Calu3 (cell line): ENCODE data around the gene SIDT1. TPM values are rescaled to one million over a fixed set of nuclear protein-coding genes. Genes with fewer than 3 reads are reported as not detected.

Experiments used
- Bru-seq: library from RNA; stranded (reverse); fragments of 400-500 nt; gene quantifications from one replicate; lab custom pipeline; 2021; lab: Mats Ljungman, UMichigan
- BruChase-seq, 2 experiments: library from RNA; stranded (reverse); fragments of 400-500 nt; gene quantifications; one replicate each; lab custom pipeline; 2021; lab: Mats Ljungman, UMichigan
- BruUV-seq: library from RNA; stranded (reverse); fragments of 400-500 nt; replicated peaks from 2 replicates; lab custom pipeline; 2021; lab: Mats Ljungman, UMichigan
- CTCF ChIA-PET: fragments of 300-600 bp; sonication (Branson Sonifier 250); formaldehyde crosslinking; loops from one replicate; lab custom pipeline; 2022; ENCODE audit warnings: antibody characterized with exemption; lab: Charles Lee
- DNase-seq: peaks from one replicate; pipeline ENCODE4 v3.0.0; 2022
- H3K27ac Mint-ChIP-seq: one replicate; pipeline ENCODE4 v1.8.0; 2022; ENCODE audit warnings: mixed read lengths; ENCODE audit not compliant: unreplicated experiment
- H3K27me3 Mint-ChIP-seq: one replicate; pipeline ENCODE4 v1.8.0; 2022; ENCODE audit warnings: mixed read lengths; ENCODE audit not compliant: unreplicated experiment
- H3K36me3 Mint-ChIP-seq: one replicate; pipeline ENCODE4 v1.8.0; 2022; ENCODE audit warnings: mild to moderate bottlenecking, moderate library complexity, mixed read lengths; ENCODE audit not compliant: insufficient read depth, unreplicated experiment
- H3K4me1 Mint-ChIP-seq: one replicate; pipeline ENCODE4 v1.8.0; 2022; ENCODE audit warnings: mild to moderate bottlenecking, low read depth, mixed read lengths; ENCODE audit not compliant: unreplicated experiment
- H3K4me3 Mint-ChIP-seq: one replicate; pipeline ENCODE4 v1.8.0; 2022; ENCODE audit warnings: mild to moderate bottlenecking, low read depth, moderate library complexity, mixed read lengths; ENCODE audit not compliant: unreplicated experiment
- H3K9me3 Mint-ChIP-seq: one replicate; pipeline ENCODE4 v1.8.0; 2022; ENCODE audit warnings: low read depth, mixed read lengths; ENCODE audit not compliant: unreplicated experiment
- CTCF ChIP-seq: fragments of 200-600 bp; IDR thresholded peaks from one replicate; pipeline ENCODE4 v1.8.0; 2022; ENCODE audit warnings: antibody characterized with exemption; ENCODE audit not compliant: unreplicated experiment
- intact Hi-C: fragments of 100-400 bp; cut with micrococcal nuclease; formaldehyde crosslinking; loops from one replicate; pipeline ENCODE4 v1.10.0; 2022; ENCODE audit not compliant: unreplicated experiment
- long read RNA-seq: library from polyadenylated mRNA; stranded (forward); transcript quantifications from one replicate; pipeline ENCODE4 v2.0.0, GENCODE V29; 2022
- total RNA-seq: library from RNA; stranded (reverse); gene quantifications from 2 replicates; pipeline ENCODE4 v1.2.3, GENCODE V29; 2022

Gene SIDT1
- total RNA-seq = 0.87 and 1.5 TPM in 2 replicates
- Bru-seq, nascent RNA = percentile 33 among the genes with signal in this experiment
- percentile 20 among the genes with signal in this experiment for BruChase-seq, experiment 1, labeled RNA remaining after a 6-hour chase
- BruChase-seq, experiment 2, labeled RNA remaining after a 2-hour chase = percentile 19 among the genes with signal in this experiment
- long read RNA-seq, partial matches to known transcripts = 1 of 2 reads
- long read RNA-seq, other reads (novel, unspliced or antisense) = 1 of 2 reads

GRCh38 chr3:113531826-113532697 is at the start of gene SIDT1:
TSS of gene SIDT1 (plus strand) at chr3:113532555. CDS start at chr3:113533022, 467 bp downstream.
- Mint-ChIP-seq H3K4me3 (peak within 1 kb of the TSS; percentile 77), H3K27ac (no peak within 1 kb of the TSS), H3K36me3 (peaks cover 15% of the 10 kb centered on the region), H3K4me1 (peaks cover 20% of the 10 kb centered on the region), H3K9me3 (no peaks in the 10 kb centered on the region), H3K27me3 (peaks cover 71% of the 10 kb centered on the region)
- TF ChIP-seq CTCF = no peak
- CTCF ChIA-PET = interaction anchor here (1.2 kb wide), 1 partner anchor 17 kb away, joined by 3 read pairs; the partner anchor contains the start of gene SPICE1
- intact Hi-C loops = no loop called here
- peak; percentile 47 for DNase-seq
- no TSS peak for BruUV-seq

GRCh38 chr3:113485161-113485609 is 47.2 kb upstream of the SIDT1 start:
- no peak for TF ChIP-seq CTCF
- H3K4me1 Mint-ChIP-seq = no peaks in the 10 kb centered on the region
- H3K9me3 Mint-ChIP-seq = peaks cover 4% of the 10 kb centered on the region
- H3K27ac Mint-ChIP-seq = no peak overlapping the region
- no TSS peak for BruUV-seq
- no peak for DNase-seq
- H3K36me3 Mint-ChIP-seq = no peaks in the 10 kb centered on the region
- no peaks in the 10 kb centered on the region for H3K27me3 Mint-ChIP-seq
- CTCF ChIA-PET = no interaction called here
- intact Hi-C loops = no loop called here
- H3K4me3 Mint-ChIP-seq = no peak overlapping the region

GRCh38 chr3:113495035-113495434 is 37.3 kb upstream of the SIDT1 start:
- intact Hi-C loops = loop anchor here (1.0 to 5.0 kb wide), 4 partner anchors 57 to 247 kb away; no protein-coding TSS in a partner anchor
- no peak for TF ChIP-seq CTCF
- peak; percentile 36 for DNase-seq
- H3K4me1 Mint-ChIP-seq = no peaks in the 10 kb centered on the region
- no peaks in the 10 kb centered on the region for H3K36me3 Mint-ChIP-seq
- H3K9me3 Mint-ChIP-seq = no peaks in the 10 kb centered on the region
- CTCF ChIA-PET = interaction anchor here (1.0 to 2.0 kb wide), 2 partner anchors 57 to 83 kb away, joined by 3 to 13 read pairs; no protein-coding TSS in a partner anchor
- no peak overlapping the region for H3K27ac Mint-ChIP-seq
- BruUV-seq = no TSS peak
- no peak overlapping the region for H3K4me3 Mint-ChIP-seq
- no peaks in the 10 kb centered on the region for H3K27me3 Mint-ChIP-seq

GRCh38 chr3:113496924-113497323 is 35.4 kb upstream of the SIDT1 start:
- H3K4me1 Mint-ChIP-seq = no peaks in the 10 kb centered on the region
- no peaks in the 10 kb centered on the region for H3K36me3 Mint-ChIP-seq
- CTCF ChIA-PET = interaction anchor here (1.0 to 2.0 kb wide), 2 partner anchors 18 to 81 kb away, joined by 6 to 13 read pairs; partner anchors contain the start of gene SPICE1
- no peaks in the 10 kb centered on the region for H3K9me3 Mint-ChIP-seq
- no peak overlapping the region for H3K4me3 Mint-ChIP-seq
- no peak overlapping the region for H3K27ac Mint-ChIP-seq
- no peak for DNase-seq
- no peak for TF ChIP-seq CTCF
- no peaks in the 10 kb centered on the region for H3K27me3 Mint-ChIP-seq
- BruUV-seq = no TSS peak
- intact Hi-C loops = loop anchor here (5.0 kb wide), 1 partner anchor 245 kb away; no protein-coding TSS in a partner anchor
